Measurements from ENCODE around the gene KCNK16. TPM values are rescaled to one million over a fixed set of nuclear protein-coding genes. Genes with fewer than 3 reads are reported as not detected.

Gene KCNK16
- total and polyA plus RNA-seq, 2 donors (not counting 1 experiment from before 2014, with no cell fraction given), result not detected

DNA sequence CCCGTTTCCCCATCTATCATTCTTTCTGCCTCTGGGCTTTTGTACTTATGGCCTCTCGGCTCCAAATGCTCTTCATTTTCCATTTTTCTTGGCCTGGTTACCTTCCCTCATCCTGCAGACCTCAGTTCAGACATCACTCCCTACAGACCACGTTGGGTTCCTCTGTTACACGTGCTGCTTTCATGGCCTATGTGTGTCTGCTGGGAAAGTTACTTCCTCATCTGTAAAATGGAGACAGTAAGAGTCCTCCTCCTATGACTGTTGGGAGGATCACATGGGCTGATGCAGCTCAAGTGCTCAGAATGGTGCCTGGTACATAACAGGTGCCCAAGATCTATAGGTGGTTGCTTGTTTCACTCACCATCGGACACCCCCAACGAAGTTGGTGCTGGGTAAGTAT is 21.8 kb downstream of the KCNK16 start:
- H3K4me2 ChIP-seq (ENCODE audit: extremely low read depth, insufficient read depth, low read length), result no peak overlapping the region

DNA sequence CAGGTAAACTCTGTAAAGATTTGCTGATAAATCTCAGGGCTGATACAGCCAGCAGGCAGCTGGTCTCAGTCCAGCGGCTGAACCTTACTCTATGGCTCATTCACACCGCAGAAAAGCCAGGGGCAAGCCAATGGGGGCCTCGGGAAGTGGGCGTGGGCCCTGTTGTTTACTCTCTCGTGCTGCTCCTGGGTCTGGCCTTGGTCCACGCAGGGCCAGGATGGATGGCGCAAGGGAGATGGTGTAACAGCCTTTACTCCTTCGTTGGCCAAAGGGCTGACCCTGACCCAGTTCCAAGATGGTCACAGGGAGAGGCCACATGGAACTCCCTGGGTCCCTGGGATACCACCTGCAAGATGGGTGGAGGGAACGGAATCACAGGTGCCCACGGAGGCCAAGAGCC is 24.4 kb downstream of the KCNK16 start:
- DNase-seq (ENCODE audit: low read depth in 2 of 2), result peak in 1 of 2 donors; percentile 17
- TF ChIP-seq EZH2 (IDR thresholded peaks at IDR 0.05; ENCODE audit: low read length, missing control alignments), result no peak

More for the DNA sequence above, 21.8 kb downstream of the KCNK16 start:
- no peak overlapping the region for H3K27ac ChIP-seq (ENCODE audit: insufficient read depth, low read length)
- no peak overlapping the region for H2AFZ ChIP-seq (ENCODE audit: low read length)
- H3K27me3 ChIP-seq (ENCODE audit: control insufficient read depth, insufficient read depth, low read length), result no peaks in the 10 kb centered on the region
- H3K9me3 ChIP-seq (ENCODE audit: control insufficient read depth, insufficient read depth, low read depth, low read length), result no peaks in the 10 kb centered on the region
- H3K36me3 ChIP-seq (ENCODE audit: control insufficient read depth, insufficient read depth, low read length), result no peaks in the 10 kb centered on the region
- DNase-seq (ENCODE audit: low read depth in 2 of 2), result no peak
- H3K79me2 ChIP-seq (ENCODE audit: control insufficient read depth, insufficient read depth, low read length), result no peaks in the 10 kb centered on the region
- H4K20me1 ChIP-seq (ENCODE audit: control insufficient read depth, extremely low read depth, insufficient read depth, low read length), result no peaks in the 10 kb centered on the region
- no peak for TF ChIP-seq EZH2 (IDR thresholded peaks at IDR 0.05; ENCODE audit: low read length, missing control alignments)
- TF ChIP-seq, protein P1, sequence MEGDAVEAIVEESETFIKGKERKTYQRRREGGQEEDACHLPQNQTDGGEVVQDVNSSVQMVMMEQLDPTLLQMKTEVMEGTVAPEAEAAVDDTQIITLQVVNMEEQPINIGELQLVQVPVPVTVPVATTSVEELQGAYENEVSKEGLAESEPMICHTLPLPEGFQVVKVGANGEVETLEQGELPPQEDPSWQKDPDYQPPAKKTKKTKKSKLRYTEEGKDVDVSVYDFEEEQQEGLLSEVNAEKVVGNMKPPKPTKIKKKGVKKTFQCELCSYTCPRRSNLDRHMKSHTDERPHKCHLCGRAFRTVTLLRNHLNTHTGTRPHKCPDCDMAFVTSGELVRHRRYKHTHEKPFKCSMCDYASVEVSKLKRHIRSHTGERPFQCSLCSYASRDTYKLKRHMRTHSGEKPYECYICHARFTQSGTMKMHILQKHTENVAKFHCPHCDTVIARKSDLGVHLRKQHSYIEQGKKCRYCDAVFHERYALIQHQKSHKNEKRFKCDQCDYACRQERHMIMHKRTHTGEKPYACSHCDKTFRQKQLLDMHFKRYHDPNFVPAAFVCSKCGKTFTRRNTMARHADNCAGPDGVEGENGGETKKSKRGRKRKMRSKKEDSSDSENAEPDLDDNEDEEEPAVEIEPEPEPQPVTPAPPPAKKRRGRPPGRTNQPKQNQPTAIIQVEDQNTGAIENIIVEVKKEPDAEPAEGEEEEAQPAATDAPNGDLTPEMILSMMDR (conservative IDR thresholded peaks at IDR 0.05 in 1 of 2, IDR thresholded peaks at IDR 0.05 in 1 of 2; ENCODE audit: low read depth in 1 of 2, low read length in 2 of 2), result no peak
- no peak overlapping the region for H3K4me3 ChIP-seq (replicated peaks in 1 of 4; ENCODE audit: control extremely low read depth in 1 of 4, insufficient read depth in 1 of 4, low read depth in 3 of 4, low read length in 4 of 4)
- H3K9ac ChIP-seq (ENCODE audit: insufficient read depth, low read length), result no peak overlapping the region
- H3K4me1 ChIP-seq (ENCODE audit: control insufficient read depth, extremely low read depth, insufficient read depth, low read length), result no peaks in the 10 kb centered on the region

DNA sequence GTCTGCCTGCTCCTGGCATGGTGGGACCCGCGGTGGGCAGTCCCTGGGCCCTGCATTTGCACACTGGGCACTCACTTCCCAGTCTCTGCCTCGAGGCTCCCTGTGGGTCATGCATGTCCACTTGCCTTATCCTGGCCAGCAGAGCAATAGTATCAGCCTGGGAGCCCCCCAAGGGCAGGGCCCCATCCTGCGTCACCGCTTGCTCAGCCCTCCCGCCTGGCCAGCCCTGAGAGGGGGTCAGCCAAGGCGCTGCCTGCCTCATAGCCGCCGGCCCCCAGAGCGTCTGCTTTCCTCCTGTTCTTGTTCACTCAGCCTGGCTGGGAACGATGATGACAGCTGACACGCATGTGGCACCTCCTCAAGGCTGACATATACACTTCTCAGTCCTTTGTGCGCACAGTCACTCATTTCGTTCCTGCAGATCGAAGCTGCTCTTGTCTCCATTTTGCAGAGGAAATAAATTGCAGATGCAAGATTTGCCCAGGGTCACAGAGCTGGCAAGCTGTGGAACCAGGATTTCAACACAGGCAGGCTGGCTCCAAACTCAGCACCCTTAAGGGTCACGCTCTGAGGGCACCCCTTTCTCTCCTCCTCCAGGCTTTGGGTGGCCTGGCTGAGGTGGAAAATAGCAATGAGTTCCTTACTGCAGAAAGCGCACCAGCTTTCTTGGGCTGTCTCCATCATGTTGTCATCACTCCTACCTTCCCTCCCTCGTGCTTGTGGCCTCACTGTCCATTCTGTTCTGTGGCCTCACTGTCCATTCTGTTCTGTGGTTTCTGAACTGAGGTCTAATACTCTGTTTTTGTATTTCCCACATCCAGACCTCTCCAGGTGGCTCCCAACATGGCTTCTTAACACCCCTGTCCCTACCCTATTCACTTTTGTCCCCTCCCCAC is 25.5 kb downstream of the KCNK16 start:
- H3K27ac ChIP-seq (ENCODE audit: insufficient read depth, low read length), result no peak overlapping the region
- peak in 1 of 2 donors; percentile 80 for DNase-seq (ENCODE audit: low read depth in 2 of 2)
- H2AFZ ChIP-seq (ENCODE audit: low read length), result no peak overlapping the region

More for the DNA sequence above, 24.4 kb downstream of the KCNK16 start:
- Histone ChIP-seq H3K9me3 (ENCODE audit: control insufficient read depth, insufficient read depth, low read depth, low read length) (no peaks in the 10 kb centered on the region), H3K4me1 (ENCODE audit: control insufficient read depth, extremely low read depth, insufficient read depth, low read length) (no peaks in the 10 kb centered on the region), H3K36me3 (ENCODE audit: control insufficient read depth, insufficient read depth, low read length) (no peaks in the 10 kb centered on the region), H3K27ac (ENCODE audit: insufficient read depth, low read length) (no peak overlapping the region), H4K20me1 (ENCODE audit: control insufficient read depth, extremely low read depth, insufficient read depth, low read length) (no peaks in the 10 kb centered on the region), H2AFZ (ENCODE audit: low read length) (no peak overlapping the region), H3K4me2 (ENCODE audit: extremely low read depth, insufficient read depth, low read length) (no peak overlapping the region), H3K4me3 (replicated peaks in 1 of 4; ENCODE audit: control extremely low read depth in 1 of 4, insufficient read depth in 1 of 4, low read depth in 3 of 4, low read length in 4 of 4) (no peak overlapping the region), H3K27me3 (ENCODE audit: control insufficient read depth, insufficient read depth, low read length) (no peaks in the 10 kb centered on the region), H3K9ac (ENCODE audit: insufficient read depth, low read length) (no peak overlapping the region), H3K79me2 (ENCODE audit: control insufficient read depth, insufficient read depth, low read length) (no peaks in the 10 kb centered on the region)

More for the DNA sequence above, 25.5 kb downstream of the KCNK16 start:
- TF ChIP-seq, protein P1 (conservative IDR thresholded peaks at IDR 0.05 in 1 of 2, IDR thresholded peaks at IDR 0.05 in 1 of 2; ENCODE audit: low read depth in 1 of 2, low read length in 2 of 2), result no peak
- TF ChIP-seq EZH2 (IDR thresholded peaks at IDR 0.05; ENCODE audit: low read length, missing control alignments), result no peak
- Histone ChIP-seq H4K20me1 (ENCODE audit: control insufficient read depth, extremely low read depth, insufficient read depth, low read length) (no peaks in the 10 kb centered on the region), H3K9me3 (ENCODE audit: control insufficient read depth, insufficient read depth, low read depth, low read length) (no peaks in the 10 kb centered on the region), H3K27me3 (ENCODE audit: control insufficient read depth, insufficient read depth, low read length) (no peaks in the 10 kb centered on the region), H3K36me3 (ENCODE audit: control insufficient read depth, insufficient read depth, low read length) (no peaks in the 10 kb centered on the region), H3K4me1 (ENCODE audit: control insufficient read depth, extremely low read depth, insufficient read depth, low read length) (no peaks in the 10 kb centered on the region), H3K9ac (ENCODE audit: insufficient read depth, low read length) (no peak overlapping the region), H3K4me2 (ENCODE audit: extremely low read depth, insufficient read depth, low read length) (no peak overlapping the region), H3K79me2 (ENCODE audit: control insufficient read depth, insufficient read depth, low read length) (no peaks in the 10 kb centered on the region), H3K4me3 (replicated peaks in 1 of 4; ENCODE audit: control extremely low read depth in 1 of 4, insufficient read depth in 1 of 4, low read depth in 3 of 4, low read length in 4 of 4) (no peak overlapping the region)

Measured in fibroblast of lung (primary cell).